Type B pancreatic cell (in vitro differentiated cells): ENCODE measurements around the gene SLC12A3. TPM values are rescaled to one million over a fixed set of nuclear protein-coding genes. Genes with fewer than 3 reads are reported as not detected.

Source experiments
- DNase-seq: peaks from one replicate; pipeline ENCODE4 v3.0.0; 2021; ENCODE audit warnings: mixed read lengths; ENCODE audit not compliant: unreplicated experiment; ENCODE audit errors: extremely low spot score
- H3K27ac Mint-ChIP-seq: 2 replicates; pipeline ENCODE4 v1.8.0; 2021; ENCODE audit warnings: mild to moderate bottlenecking, mixed read lengths
- H3K27me3 Mint-ChIP-seq: 2 replicates; pipeline ENCODE4 v1.8.0; 2021; ENCODE audit warnings: mixed read lengths
- H3K36me3 Mint-ChIP-seq: 2 replicates; pipeline ENCODE4 v1.8.0; 2021; ENCODE audit warnings: mixed read lengths
- H3K4me1 Mint-ChIP-seq: one replicate; pipeline ENCODE4 v1.8.0; 2021; ENCODE audit warnings: mixed read lengths; ENCODE audit not compliant: unreplicated experiment
- H3K4me3 Mint-ChIP-seq: 2 replicates; pipeline ENCODE4 v1.8.0; 2021; ENCODE audit warnings: mild to moderate bottlenecking, mixed read lengths
- H3K9me3 Mint-ChIP-seq: 2 replicates; pipeline ENCODE4 v1.8.0; 2021; ENCODE audit warnings: mixed read lengths
- total RNA-seq: library from RNA; stranded (reverse); gene quantifications from 2 replicates; pipeline ENCODE4 v1.2.1, GENCODE V29; 2021; ENCODE audit warnings: low replicate concordance
- TF ChIP-seq, protein P1 (sequence below): fragments of 200-600 bp; sonication (generic); conservative IDR thresholded peaks from 2 replicates; pipeline ENCODE4 v1.5.0; 2021; ENCODE audit warnings: antibody characterized with exemption, mild to moderate bottlenecking

The SLC12A3 gene
- total RNA-seq, 1 donor from 2014 or later: 0.31 TPM

DNA sequence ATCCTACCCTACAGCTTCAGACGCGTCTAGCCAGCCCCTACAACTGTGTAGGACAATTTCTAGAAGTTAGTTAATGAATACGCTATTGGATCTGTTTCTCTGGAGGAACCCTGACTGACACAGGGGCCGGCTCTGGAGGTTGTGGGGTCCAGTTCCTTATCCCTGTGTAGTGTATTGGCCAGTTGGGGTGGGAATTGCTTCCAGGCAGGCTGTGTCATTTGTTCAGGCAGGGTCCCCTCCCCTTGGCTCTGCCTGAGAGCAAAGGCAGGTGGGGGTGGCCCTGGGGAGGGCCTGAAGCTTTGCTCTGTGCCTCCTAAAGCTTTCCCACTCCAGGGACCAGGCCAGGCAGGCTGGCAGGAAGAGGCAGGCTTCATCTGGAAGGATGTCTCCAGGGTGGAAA is 85.0 kb downstream of the SLC12A3 start:
- H3K4me1 Mint-ChIP-seq: peaks cover 5% of the 10 kb centered on the region
- no peaks in the 10 kb centered on the region for H3K36me3 Mint-ChIP-seq
- H3K9me3 Mint-ChIP-seq: no peaks in the 10 kb centered on the region
- DNase-seq: no peak
- no peak overlapping the region for H3K27ac Mint-ChIP-seq
- H3K27me3 Mint-ChIP-seq: no peaks in the 10 kb centered on the region
- no peak overlapping the region for H3K4me3 Mint-ChIP-seq
- TF ChIP-seq, protein P1, sequence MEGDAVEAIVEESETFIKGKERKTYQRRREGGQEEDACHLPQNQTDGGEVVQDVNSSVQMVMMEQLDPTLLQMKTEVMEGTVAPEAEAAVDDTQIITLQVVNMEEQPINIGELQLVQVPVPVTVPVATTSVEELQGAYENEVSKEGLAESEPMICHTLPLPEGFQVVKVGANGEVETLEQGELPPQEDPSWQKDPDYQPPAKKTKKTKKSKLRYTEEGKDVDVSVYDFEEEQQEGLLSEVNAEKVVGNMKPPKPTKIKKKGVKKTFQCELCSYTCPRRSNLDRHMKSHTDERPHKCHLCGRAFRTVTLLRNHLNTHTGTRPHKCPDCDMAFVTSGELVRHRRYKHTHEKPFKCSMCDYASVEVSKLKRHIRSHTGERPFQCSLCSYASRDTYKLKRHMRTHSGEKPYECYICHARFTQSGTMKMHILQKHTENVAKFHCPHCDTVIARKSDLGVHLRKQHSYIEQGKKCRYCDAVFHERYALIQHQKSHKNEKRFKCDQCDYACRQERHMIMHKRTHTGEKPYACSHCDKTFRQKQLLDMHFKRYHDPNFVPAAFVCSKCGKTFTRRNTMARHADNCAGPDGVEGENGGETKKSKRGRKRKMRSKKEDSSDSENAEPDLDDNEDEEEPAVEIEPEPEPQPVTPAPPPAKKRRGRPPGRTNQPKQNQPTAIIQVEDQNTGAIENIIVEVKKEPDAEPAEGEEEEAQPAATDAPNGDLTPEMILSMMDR: no peak

DNA sequence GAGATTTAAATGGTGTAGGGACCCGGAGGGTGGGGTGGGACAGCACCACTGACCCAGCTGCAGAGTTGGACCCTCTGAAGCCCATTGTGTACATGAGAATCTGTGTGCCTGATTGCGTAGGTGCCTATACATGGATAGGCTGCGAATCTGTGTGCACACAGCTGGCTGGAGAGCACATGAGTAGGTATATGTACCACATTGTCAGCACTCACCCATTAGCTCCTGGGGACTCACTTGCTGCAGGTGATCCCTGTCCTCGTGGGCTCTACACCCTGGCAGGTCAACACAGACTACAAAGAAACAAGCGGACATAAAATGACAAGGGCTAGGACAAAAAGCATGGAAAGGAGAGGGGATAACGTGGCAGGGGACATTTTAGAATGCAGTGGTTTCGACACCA is 85.4 kb downstream of the SLC12A3 start:
- Mint-ChIP-seq H3K4me1 (peaks cover 5% of the 10 kb centered on the region), H3K27ac (no peak overlapping the region), H3K9me3 (no peaks in the 10 kb centered on the region), H3K27me3 (no peaks in the 10 kb centered on the region), H3K36me3 (no peaks in the 10 kb centered on the region), H3K4me3 (no peak overlapping the region)
- TF ChIP-seq, protein P1: no peak
- DNase-seq: no peak

DNA sequence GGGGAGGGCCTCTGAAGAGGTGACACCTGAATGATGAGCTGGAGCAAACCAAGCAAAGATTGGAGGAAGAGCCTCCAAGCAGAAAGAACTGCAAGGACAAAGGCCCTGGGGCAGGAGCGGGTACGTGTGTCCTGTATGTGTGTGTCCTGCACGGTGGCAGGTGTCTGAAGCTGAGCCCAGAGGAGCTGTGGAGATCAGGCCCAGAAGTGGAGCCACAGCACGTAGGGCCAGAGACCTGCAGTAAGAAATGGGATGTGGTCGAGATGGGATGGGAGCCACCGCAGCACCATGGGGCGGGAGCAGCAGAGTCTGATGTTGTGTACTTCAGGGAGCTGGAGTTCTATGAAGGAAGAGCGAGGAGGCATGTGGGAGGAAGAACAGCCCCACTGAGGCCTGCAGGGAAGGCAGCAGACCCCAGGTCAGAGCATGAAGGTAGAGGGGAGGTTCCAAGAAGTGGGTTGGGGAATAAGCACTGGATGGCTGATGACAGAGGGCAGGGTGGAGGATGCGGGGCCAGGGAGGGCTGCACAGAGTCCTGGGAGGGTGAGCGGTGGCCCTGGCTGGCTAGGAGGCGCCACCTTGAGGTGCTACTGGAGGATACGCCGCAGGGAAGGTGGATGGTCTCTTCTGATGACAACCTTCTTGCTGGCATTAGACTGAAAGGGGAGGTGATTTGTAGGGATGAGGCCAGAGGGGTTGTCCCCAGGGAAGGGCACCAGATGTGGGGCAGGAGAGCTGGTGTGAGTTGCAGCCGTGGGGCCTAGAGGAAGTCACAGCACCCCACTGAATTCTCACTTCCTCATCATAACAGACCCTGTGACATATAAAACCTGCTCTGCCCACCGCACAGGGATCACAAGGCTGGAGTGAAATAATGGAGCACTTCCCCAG is 86.1 kb downstream of the SLC12A3 start:
- no peak overlapping the region for H3K4me3 Mint-ChIP-seq
- H3K4me1 Mint-ChIP-seq: peaks cover 5% of the 10 kb centered on the region
- no peaks in the 10 kb centered on the region for H3K36me3 Mint-ChIP-seq
- TF ChIP-seq, protein P1: peak; percentile 66
- H3K27me3 Mint-ChIP-seq: no peaks in the 10 kb centered on the region
- H3K9me3 Mint-ChIP-seq: no peaks in the 10 kb centered on the region
- no peak for DNase-seq
- H3K27ac Mint-ChIP-seq: no peak overlapping the region

DNA sequence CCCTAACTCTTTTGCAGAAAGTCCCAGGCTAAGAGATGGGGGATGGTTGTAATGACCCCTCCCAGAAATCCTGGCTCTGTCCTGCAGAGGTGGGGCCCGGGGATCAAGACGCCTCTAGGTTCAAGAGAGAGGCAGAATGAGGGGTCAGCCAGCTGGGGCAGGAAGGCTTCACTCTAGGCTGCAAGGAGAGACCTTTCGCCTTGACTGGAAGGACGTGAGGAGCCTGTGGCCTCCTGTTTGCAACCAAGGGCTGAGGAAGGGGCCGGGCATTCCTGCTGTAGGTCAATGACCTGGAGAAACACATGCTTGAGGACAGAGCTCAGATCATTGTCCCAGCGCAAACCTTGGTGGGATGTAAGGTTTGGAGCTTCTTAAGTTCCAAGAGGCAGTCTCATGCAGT is 88.0 kb downstream of the SLC12A3 start:
- TF ChIP-seq, protein P1: no peak
- peaks cover 5% of the 10 kb centered on the region for H3K4me1 Mint-ChIP-seq
- no peak overlapping the region for H3K27ac Mint-ChIP-seq
- H3K9me3 Mint-ChIP-seq: no peaks in the 10 kb centered on the region
- no peaks in the 10 kb centered on the region for H3K36me3 Mint-ChIP-seq
- no peak for DNase-seq
- no peaks in the 10 kb centered on the region for H3K27me3 Mint-ChIP-seq
- H3K4me3 Mint-ChIP-seq: no peak overlapping the region

DNA sequence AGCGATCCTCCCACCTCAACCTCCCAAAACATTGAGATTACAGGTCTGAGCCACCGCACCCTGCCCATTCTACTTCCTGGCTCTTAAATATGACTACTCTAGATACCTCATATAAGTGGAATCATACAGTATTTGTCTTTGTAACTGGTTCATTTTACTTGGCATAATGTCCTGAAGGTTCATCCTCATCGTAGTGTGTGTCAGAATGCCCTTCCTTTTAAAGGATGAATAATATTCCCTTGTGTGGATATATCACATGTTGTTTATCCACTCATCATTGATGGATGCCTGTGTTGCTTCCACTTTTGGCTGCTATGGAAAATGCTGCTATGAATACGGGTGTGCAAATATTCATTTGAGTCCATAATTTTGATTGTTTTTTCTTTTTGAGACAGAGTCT is 91.1 kb downstream of the SLC12A3 start:
- H3K9me3 Mint-ChIP-seq: no peaks in the 10 kb centered on the region

More for the DNA sequence above, 91.1 kb downstream of the SLC12A3 start:
- peaks cover 5% of the 10 kb centered on the region for H3K4me1 Mint-ChIP-seq
- no peaks in the 10 kb centered on the region for H3K27me3 Mint-ChIP-seq
- H3K27ac Mint-ChIP-seq: no peak overlapping the region
- H3K36me3 Mint-ChIP-seq: no peaks in the 10 kb centered on the region
- no peak for DNase-seq
- TF ChIP-seq, protein P1: no peak
- H3K4me3 Mint-ChIP-seq: no peak overlapping the region
